ENCODE data around the gene PRKRA. TPM values are rescaled to one million over a fixed set of nuclear protein-coding genes. Genes with fewer than 3 reads are reported as not detected.
"Not testable (repeated sequence)": the region's sequence is repeated elsewhere in the genome, so short reads cannot be mapped to it uniquely, and the experiment has no call there.

PRKRA gene
- total and polyA plus RNA-seq, 3 donors from 2014 or later, result 87.5 to 108 (median 103) TPM

GRCh38 chr2:178413472-178414265 is 37.3 kb downstream of the PRKRA start:
- Histone ChIP-seq H3K4me1 (peaks cover 7% of the 10 kb centered on the region), H3K27me3 (no peaks in the 10 kb centered on the region), H3K9me3 (no peaks in the 10 kb centered on the region), H3K27ac (peak overlapping the region; percentile 95 to 97), H3K36me3 (ENCODE audit: low read depth, missing control alignments) (no peaks in the 10 kb centered on the region), H3K4me3 (peak overlapping the region; percentile 66 to 75)
- 1% methylated on average over 45 of the region's 45 CpGs for WGBS, 2 donors
- intact Hi-C loops (cut with DNase I; ENCODE audit: low total_unique reads), result no loop called here
- DNase-seq, result peak; percentile 89
- no peak for TF ChIP-seq POLR2A (IDR thresholded peaks at IDR 0.05)
- TF ChIP-seq, protein P1, sequence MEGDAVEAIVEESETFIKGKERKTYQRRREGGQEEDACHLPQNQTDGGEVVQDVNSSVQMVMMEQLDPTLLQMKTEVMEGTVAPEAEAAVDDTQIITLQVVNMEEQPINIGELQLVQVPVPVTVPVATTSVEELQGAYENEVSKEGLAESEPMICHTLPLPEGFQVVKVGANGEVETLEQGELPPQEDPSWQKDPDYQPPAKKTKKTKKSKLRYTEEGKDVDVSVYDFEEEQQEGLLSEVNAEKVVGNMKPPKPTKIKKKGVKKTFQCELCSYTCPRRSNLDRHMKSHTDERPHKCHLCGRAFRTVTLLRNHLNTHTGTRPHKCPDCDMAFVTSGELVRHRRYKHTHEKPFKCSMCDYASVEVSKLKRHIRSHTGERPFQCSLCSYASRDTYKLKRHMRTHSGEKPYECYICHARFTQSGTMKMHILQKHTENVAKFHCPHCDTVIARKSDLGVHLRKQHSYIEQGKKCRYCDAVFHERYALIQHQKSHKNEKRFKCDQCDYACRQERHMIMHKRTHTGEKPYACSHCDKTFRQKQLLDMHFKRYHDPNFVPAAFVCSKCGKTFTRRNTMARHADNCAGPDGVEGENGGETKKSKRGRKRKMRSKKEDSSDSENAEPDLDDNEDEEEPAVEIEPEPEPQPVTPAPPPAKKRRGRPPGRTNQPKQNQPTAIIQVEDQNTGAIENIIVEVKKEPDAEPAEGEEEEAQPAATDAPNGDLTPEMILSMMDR (IDR thresholded peaks at IDR 0.05), result peak in 2 of 3 experiments; percentile 20 to 38

GRCh38 chr2:178412453-178412852 is 38.5 kb downstream of the PRKRA start:
- 70 to 85% methylated on average over 8 of the region's 8 CpGs for WGBS, 2 donors
- H3K4me3 ChIP-seq; H3K4me1 ChIP-seq; H3K27ac ChIP-seq; intact Hi-C loops (cut with DNase I; ENCODE audit: low total_unique reads); H3K36me3 ChIP-seq (ENCODE audit: low read depth, missing control alignments); DNase-seq; H3K9me3 ChIP-seq; H3K27me3 ChIP-seq: not testable (repeated sequence)

DNA sequence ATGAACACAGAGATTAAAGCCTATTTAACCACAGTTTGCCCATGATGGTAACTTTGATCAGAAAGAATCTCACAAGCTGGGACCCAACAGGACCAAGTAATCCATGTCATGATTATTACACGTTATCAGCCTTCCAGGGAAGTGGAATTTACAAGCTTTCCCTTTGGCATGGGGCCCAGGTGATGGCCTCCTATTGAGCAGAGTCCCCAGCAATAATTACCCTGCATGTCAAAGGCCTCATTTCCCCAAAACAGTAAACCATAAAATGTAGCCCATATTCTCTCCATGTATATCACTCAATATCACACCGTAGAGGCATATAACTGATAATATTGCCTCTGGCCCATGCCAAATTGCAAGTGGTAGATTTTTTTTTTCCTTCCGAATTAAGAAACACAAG is 38.9 kb downstream of the PRKRA start:
- WGBS, 2 donors, result 48 to 52% methylated on average over 3 of the region's 3 CpGs
- intact Hi-C loops (cut with DNase I; ENCODE audit: low total_unique reads), result no loop called here
- Histone ChIP-seq H3K36me3 (ENCODE audit: low read depth, missing control alignments) (no peaks in the 10 kb centered on the region), H3K27ac (no peak overlapping the region), H3K4me3 (no peak overlapping the region), H3K9me3 (no peaks in the 10 kb centered on the region), H3K4me1 (peaks cover 7% of the 10 kb centered on the region), H3K27me3 (no peaks in the 10 kb centered on the region)
- TF ChIP-seq, protein P1 (IDR thresholded peaks at IDR 0.05), result no peak
- TF ChIP-seq POLR2A (IDR thresholded peaks at IDR 0.05), result no peak
- no peak for DNase-seq

DNA sequence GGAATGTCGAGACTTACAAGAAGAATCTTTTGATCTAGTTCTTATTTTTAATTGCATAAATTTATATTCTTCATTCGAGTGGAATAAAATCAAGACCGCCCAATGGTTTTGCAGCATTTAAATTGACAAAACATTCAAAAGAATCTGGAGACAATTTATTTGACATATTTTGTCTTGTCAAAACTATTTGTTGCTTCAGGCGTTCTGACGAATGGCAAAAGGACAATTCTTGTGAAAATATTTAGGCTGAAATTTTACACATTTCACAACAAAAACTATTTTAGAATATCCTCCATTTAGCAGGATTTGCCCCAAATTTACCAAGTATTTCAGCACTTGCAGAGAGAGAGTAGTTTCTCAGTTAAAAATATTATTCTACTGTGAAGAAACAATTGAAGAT is 41.7 kb downstream of the PRKRA start:
- TF ChIP-seq POLR2A (IDR thresholded peaks at IDR 0.05), result no peak
- TF ChIP-seq, protein P1 (IDR thresholded peaks at IDR 0.05), result no peak
- no peak overlapping the region for H3K4me3 ChIP-seq
- no peaks in the 10 kb centered on the region for H3K9me3 ChIP-seq
- no peaks in the 10 kb centered on the region for H3K27me3 ChIP-seq
- H3K36me3 ChIP-seq (ENCODE audit: low read depth, missing control alignments), result no peaks in the 10 kb centered on the region
- no peak for DNase-seq
- no peak overlapping the region for H3K27ac ChIP-seq
- no peaks in the 10 kb centered on the region for H3K4me1 ChIP-seq
- intact Hi-C loops (cut with DNase I; ENCODE audit: low total_unique reads), result no loop called here
- 90 to 91% methylated on average over 5 of the region's 5 CpGs for WGBS, 2 donors

DNA sequence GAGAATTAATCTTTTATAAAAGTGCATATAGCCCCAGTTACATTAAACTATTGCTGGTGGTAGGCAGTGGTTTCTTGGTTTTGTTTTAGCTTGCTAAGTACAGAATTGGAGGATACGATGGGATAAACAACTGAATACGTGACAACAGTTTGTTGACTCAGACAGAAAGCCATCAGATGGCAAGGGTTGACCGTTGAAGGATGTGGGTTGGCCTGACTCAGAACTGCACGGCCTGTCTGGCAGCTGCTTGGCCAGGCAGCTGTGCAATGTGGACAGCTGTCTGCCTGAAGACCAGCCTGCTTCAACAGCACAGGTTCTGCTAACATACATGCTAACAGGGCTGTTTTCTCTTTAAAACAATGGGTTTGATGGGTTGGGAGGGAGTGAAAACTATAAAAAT is 46.6 kb downstream of the PRKRA start:
- H3K27ac ChIP-seq, result no peak overlapping the region
- TF ChIP-seq POLR2A (IDR thresholded peaks at IDR 0.05), result no peak
- TF ChIP-seq, protein P1 (IDR thresholded peaks at IDR 0.05), result no peak
- no peaks in the 10 kb centered on the region for H3K36me3 ChIP-seq (ENCODE audit: low read depth, missing control alignments)
- H3K4me3 ChIP-seq, result no peak overlapping the region
- no peaks in the 10 kb centered on the region for H3K9me3 ChIP-seq
- 49 to 52% methylated on average over 4 of the region's 4 CpGs for WGBS, 2 donors
- intact Hi-C loops (cut with DNase I; ENCODE audit: low total_unique reads), result no loop called here
- no peak for DNase-seq
- H3K4me1 ChIP-seq, result no peaks in the 10 kb centered on the region
- no peaks in the 10 kb centered on the region for H3K27me3 ChIP-seq

Measured in testis (tissue), 3 donors.